ENCODE data around the gene MCC.

The MCC gene

DNA sequence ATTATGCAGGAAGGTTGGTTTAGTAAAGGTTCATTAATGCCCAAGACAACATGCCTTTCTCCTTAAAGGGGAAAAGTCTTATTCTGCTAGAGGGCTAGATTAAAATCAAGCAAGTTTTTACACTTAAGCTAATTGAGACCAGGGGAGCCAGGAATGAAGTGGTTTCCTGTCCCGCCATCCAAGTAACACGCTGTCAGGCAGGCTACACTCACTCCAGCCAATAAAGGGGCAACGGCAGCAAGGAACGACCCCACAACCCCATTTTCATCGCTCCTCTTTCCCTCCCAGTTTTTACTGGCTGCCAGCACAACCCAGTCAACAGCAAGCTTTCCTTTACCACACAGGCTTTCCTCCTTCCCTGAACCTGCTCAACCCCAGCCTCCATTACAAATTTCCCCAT, 286.5 kb downstream of the MCC start:
- no peak for DNase-seq (ENCODE audit: low read depth in 1 of 2, low spot score in 1 of 2)
- TF ChIP-seq, protein P1, sequence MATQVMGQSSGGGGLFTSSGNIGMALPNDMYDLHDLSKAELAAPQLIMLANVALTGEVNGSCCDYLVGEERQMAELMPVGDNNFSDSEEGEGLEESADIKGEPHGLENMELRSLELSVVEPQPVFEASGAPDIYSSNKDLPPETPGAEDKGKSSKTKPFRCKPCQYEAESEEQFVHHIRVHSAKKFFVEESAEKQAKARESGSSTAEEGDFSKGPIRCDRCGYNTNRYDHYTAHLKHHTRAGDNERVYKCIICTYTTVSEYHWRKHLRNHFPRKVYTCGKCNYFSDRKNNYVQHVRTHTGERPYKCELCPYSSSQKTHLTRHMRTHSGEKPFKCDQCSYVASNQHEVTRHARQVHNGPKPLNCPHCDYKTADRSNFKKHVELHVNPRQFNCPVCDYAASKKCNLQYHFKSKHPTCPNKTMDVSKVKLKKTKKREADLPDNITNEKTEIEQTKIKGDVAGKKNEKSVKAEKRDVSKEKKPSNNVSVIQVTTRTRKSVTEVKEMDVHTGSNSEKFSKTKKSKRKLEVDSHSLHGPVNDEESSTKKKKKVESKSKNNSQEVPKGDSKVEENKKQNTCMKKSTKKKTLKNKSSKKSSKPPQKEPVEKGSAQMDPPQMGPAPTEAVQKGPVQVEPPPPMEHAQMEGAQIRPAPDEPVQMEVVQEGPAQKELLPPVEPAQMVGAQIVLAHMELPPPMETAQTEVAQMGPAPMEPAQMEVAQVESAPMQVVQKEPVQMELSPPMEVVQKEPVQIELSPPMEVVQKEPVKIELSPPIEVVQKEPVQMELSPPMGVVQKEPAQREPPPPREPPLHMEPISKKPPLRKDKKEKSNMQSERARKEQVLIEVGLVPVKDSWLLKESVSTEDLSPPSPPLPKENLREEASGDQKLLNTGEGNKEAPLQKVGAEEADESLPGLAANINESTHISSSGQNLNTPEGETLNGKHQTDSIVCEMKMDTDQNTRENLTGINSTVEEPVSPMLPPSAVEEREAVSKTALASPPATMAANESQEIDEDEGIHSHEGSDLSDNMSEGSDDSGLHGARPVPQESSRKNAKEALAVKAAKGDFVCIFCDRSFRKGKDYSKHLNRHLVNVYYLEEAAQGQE (IDR thresholded peaks at IDR 0.05; ENCODE audit: insufficient replicate concordance, low read depth), result no peak
- no peak for TF ChIP-seq GABPA (IDR thresholded peaks at IDR 0.05; ENCODE audit: low read depth)
- no peak for TF ChIP-seq POLR2AphosphoS5 (IDR thresholded peaks at IDR 0.05; ENCODE audit: low read depth)
- no peak for TF ChIP-seq CTCF (IDR thresholded peaks at IDR 0.05; ENCODE audit: insufficient read depth, low read length)
- no peak for TF ChIP-seq SPI1 (IDR thresholded peaks at IDR 0.05; ENCODE audit: borderline replicate concordance, low read depth)
- no peak overlapping the region for H3K27ac ChIP-seq (replicated peaks)
- no peaks in the 10 kb centered on the region for H3K27me3 ChIP-seq (ENCODE audit: insufficient read depth, poor library complexity, severe bottlenecking)
- H3K4me3 ChIP-seq (replicated peaks; ENCODE audit: insufficient read depth, low read length), result no peak overlapping the region

DNA sequence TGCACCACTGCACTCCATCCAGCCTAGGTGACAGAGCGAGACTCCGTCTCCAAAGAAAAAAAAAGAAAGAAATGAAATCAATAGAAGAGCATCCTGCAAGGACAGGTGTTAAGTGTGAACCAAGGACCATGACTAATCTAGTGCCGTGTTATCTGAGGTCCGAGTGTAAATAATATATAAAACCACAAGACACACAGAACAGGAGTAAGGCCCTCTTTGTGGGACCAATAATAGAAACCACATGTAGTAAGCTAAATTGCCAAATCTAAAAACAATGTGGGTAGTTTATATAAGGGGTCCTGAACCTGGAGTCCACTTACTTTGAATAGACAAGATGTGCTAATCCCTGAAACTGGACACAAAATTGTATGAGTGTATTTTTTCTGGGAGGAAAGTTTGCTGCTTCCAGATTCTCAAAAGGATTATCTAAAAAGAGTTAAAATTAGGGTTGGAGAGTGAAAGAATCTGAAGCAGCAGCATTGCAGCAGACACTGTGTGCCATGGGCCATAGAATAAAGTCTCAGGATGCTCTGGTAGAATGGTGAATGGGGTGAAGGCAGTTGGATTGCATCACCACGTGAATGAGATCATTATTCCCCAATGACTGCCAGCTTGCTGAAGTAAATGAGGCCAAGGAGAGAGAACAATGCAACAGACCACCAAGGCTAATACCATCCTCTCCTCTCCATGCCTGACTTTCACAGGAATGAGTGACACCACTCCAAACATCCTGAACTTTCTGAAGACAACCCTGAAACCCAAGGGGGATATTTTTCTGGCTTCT, 288.9 kb downstream of the MCC start:
- no peak for DNase-seq (ENCODE audit: low read depth in 1 of 2, low spot score in 1 of 2)

More for the DNA sequence above, 288.9 kb downstream of the MCC start:
- TF ChIP-seq SPI1 (IDR thresholded peaks at IDR 0.05; ENCODE audit: borderline replicate concordance, low read depth) (no peak), CTCF (IDR thresholded peaks at IDR 0.05; ENCODE audit: insufficient read depth, low read length) (no peak), POLR2AphosphoS5 (IDR thresholded peaks at IDR 0.05; ENCODE audit: low read depth) (no peak), GABPA (IDR thresholded peaks at IDR 0.05; ENCODE audit: low read depth) (no peak)
- TF ChIP-seq, protein P1 (IDR thresholded peaks at IDR 0.05; ENCODE audit: insufficient replicate concordance, low read depth), result no peak
- no peaks in the 10 kb centered on the region for H3K27me3 ChIP-seq (ENCODE audit: insufficient read depth, poor library complexity, severe bottlenecking)
- no peak overlapping the region for H3K4me3 ChIP-seq (replicated peaks; ENCODE audit: insufficient read depth, low read length)
- H3K27ac ChIP-seq (replicated peaks), result no peak overlapping the region
